HG02981 (cell line): ENCODE measurements around the gene C2CD5.

Experiments
- ATAC-seq: cut with Tn5 transposase; IDR thresholded peaks from one replicate; pipeline ENCODE4 v1.9.1; 2021; ENCODE audit warnings: mild to moderate bottlenecking, moderate library complexity; ENCODE audit not compliant: unreplicated experiment

C2CD5 gene

DNA sequence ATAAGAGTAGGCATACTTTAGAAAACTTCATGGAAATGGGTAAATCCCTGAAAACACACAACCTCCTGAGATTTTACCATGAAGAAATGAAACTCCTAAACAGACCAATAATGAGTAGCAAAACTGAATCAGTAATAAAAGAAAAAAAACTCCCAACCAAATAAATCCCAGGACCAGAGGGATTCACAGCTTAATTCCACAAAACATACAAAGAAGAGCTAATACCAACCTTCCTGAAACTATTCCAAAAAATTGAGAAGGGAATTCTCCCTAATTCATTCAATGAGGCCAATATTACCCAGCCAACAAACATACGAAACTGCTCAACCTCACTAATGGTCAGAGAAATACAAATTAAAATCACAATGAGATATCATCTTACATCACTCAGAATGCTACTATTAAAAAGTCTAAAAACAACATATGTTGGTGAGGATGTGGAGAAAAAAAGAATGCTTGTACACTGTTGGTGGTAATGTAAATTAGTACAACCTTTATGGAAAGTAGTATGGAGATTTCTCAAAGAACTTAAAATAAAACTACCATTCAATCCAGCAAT, 112.6 kb downstream of the C2CD5 start:
- ATAC-seq: no peak

DNA sequence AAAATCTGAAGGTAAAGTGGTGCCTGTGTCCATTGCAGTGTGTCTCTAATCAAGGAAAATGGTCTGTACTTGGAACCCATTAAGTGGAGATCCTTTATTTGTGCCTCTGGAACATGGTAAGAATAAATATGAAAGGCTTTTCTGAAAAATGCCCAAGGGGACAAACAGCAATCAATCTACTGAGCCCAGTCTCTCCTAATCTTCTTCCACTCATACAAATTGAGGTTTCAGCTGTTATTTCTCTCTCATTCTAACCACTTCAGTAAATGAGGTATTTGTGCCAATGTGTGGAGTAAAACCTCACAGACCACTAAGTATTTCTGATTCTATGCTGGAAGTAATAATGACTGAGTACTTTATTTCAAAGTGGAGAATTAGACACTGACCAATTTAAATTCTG, 127.5 kb downstream of the C2CD5 start:
- ATAC-seq: no peak

DNA sequence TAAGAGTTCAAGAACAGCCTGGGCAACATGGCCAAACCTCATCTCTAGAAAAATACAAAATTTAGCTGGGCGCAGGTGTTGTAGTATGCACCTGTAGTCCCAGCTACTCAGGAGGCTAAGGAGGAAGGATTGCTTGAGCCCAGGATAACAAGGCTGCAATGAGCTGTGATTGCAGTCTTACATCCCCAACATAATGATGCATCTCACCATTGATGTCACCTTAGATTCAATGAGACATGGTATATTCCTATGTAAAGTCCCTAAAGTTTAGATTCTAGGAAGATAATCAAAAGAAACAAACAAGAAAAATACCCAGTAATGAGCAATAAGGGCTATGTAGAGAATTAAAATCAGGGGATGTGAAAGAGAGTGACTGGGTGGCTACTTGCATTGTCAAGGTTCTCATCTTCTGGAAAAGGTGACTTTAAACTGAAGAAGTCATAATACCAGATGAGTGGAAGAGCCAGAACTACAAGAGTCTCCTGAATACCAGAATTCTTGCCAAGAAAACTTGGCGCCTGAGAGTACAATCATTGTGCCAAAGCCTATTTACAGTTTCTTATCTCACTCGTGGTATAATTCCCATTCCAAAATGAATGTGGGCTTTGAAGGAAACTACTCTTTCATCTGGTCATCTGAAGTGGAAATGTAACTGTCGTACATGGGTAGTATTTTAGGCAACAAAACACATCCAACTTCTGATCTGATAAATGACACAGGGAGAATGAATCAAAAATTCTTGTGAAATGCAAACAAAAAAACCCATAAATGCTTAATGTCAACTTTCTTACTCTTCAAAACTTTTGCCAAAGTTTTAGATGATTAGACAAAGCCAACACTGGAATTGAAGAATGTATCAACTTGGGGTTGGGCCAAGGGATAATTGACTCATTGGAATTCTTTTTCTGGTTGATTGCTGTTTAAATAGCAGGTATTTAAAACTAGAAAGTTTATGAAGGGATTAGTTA, 128.7 kb downstream of the C2CD5 start:
- no peak for ATAC-seq

DNA sequence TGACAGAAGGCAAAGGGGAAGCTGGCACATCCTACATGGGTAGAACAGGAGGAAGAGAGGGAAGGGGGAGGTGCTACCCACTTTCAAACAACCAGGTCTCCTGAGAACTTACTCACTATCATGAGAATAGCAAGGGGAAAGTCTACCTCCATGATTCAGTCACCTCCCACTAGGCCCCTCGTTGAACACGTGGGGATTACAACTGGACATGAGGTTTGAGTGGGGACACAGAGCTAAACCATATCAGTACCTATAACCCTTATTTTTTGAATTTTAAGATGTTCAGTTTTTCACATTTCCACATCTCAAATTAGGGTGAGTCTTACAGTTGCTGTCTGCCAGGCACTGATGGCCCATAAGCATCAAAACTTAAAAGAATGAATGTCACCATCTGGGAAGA, 129.6 kb downstream of the C2CD5 start:
- no peak for ATAC-seq

DNA sequence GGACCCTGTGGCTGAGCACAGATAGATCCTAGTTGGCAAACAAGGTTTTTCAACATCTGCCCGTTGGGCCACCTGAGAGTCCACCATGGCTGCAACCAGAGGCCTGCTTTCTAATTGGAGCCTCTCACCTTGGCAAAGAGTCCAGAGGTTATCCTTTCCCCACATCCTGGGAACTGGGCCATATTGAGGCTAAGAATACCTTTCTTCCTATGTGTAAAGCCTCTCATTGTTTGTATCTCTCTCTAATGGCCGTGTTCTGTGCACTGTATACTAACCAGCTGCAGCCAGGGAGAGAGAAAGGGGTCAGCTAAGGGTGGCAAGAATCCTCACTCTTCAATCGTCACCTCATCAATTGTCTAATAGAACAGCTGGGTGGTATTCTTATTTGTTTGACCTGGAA, 130.8 kb downstream of the C2CD5 start:
- no peak for ATAC-seq

DNA sequence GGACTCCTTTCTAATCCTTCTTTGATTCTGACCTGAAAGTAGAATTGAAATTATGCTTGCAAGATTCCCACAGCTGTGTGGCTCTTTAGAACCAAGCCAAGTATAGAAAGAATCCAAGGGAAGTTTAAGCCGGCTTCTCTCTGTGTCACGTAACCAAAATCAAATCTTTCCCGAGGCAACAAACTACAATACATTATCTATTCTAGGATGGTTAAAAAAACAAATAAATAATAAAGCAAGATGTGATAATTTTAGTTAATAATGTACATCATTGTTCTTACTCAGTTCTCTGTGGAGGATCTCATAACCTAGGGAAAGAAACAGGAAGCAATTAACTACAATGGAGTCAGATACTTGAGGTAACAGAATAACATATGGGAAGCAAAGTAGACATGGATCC, 131.8 kb downstream of the C2CD5 start:
- no peak for ATAC-seq

DNA sequence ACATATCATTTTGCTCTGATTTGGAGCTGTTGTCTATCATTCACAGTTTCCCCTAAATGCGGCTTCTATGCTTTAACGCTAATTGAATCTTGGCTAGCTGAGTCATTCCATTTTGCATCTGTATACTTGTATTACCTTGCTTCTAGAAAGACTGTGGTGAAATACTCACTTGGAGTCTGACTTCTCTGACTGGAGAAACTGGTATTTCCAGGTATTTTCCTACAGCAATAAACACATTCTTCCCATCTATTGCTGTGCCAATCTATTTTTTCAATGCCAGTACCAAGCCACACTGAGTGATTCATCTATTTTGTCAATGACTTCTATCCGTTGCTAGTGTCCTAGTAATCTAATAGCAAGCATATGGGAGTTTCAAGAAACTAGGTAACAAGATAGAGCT, 133.9 kb downstream of the C2CD5 start:
- ATAC-seq: no peak

DNA sequence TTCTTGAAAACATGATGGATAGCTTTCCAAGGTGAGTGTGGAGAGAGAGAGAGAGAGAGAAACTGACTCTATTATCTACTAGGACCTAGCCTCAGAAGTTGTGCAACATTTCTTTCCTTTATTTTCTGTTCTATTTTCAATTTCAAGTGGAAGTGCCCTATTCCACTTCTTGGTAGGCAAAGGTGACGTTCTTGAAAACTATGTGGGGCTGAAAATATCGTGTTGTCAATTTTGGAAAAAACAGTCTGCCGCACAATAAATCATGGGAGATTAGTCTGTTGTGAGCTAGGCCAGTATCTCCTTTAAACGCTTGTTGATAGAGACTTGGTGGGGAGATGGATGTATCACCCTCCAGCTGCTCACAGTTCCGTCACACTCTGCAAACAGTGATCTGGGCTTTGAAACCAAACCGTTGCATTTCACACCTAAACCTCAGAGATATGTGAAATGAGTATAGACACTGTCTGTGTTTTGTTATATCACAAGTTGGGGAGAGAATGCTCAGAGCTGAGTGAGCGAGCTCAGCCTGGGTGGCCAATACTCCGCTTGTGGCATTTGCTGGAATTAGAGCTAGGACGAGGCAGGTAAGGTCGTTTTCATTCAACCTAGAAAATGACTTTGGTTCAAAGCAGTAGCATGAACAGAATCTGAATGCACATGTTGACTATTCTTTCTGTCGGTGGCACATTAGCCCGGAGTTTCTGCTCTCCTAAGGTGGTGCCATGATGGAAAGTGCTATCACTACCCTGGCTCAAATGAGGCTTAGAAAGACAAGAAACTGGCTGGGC, 134.8 kb downstream of the C2CD5 start:
- ATAC-seq: peak; percentile 90

DNA sequence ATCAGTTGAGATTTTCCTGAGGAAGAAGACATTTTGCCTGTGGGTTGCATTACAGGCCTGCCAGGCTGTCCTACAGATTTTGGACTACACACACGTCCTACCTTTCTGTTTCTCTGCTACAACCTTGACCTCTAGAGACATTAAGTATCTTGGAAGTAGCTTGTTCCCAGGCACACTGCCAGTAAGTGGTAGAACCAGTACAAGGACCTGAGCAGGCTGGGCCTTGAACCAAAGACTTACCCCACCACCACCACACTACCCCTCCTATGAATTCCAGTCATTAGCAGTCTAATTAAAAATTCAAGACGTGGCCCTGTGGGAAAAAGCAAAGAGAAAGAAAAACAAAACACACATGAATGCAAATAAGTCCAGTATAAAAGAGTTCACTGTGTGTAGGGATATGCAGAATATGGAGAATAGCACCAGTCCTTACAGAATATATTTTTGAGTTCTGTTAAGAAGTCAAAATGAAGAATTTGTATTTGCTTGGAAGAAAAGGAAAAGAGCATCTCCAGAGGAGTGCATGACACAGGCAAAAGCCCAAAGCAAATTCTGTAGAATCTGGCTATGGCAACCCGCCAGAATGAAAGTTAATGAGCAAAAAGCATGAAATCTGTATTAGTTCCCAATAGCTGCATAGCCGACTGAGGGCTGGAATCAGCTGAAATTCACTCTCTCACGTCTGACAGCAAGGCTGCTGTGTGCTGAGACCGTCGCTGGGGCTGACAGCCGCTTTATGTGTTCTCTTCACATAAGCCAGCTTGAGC, 135.5 kb downstream of the C2CD5 start:
- no peak for ATAC-seq

DNA sequence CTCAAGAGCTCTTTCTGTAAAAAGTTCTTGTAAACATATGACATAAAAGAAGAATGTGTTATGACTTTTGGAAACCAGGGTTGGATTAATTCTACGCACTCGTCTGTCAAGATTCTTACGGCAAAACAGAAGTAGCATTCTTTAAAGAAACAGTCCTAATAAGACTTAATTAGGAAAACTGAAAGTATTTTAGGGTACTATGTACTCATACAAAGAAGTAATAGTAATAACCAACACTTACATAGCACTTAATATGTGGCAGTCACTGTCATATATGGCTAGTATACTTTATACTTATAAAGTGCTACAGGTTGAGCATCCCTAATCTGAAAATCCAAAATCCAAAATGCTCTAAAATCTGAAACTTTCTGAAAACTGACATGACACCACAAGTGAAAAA, 136.9 kb downstream of the C2CD5 start:
- no peak for ATAC-seq

DNA sequence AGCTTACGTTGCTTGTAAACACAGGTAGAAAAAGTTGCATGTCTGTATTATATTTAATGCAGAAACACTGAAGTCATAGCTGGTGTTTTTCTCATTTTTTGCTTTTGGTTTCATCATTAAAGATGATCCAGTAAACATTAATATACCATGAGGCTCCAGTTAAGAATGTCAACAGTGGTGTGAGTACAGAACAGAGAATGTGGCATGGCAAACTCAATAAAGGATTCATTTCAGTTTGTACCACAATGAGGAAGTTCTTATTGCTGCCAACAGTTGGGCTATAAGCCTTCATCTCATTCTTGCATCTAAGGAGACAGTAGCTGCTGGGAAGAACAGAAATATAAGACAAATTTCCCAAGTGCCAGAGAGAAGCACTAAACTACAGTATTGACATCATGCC, 137.7 kb downstream of the C2CD5 start:
- ATAC-seq: peak; percentile 57

DNA sequence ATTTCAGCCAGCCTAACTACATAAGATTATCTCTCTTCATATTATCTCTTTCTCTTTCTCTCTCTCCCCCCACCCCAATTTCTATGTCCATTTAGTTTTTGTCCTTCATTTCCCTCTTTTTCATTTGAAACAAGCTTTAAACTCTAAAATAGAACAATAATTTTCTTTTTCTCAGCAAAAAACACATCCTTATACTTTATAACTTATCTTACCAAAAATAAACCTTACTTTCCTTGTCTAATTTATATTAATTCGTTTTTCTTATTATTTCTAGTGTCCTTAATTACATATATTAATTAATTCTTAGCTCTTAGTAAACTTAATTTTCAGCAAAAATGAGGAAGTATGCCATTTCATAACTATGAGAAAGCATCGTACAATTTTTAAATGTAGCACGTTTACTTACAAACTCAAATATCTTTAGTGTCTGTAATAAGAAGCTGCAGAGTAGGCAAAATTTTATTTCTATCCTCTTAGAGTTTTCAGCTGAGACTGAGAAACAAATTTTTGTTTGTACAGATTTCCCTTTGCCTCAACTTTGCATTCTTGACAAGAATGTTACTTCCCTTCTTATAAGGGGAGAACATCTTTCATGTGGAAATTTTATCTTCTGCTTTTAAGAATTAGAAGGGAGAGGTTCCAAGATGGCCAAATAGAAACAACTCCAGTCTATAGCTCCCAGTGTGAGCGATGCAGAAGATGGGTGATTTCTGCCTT, 144.7 kb downstream of the C2CD5 start:
- ATAC-seq: no peak
